Mesendoderm (in vitro differentiated cells): ENCODE measurements around the gene ERBB4.

Experiments
- DNase-seq: peaks from one replicate; pipeline ENCODE4 v3.0.0; 2013
- H2AK5ac ChIP-seq: 2 replicates; pipeline ENCODE4 v1.6.1; 2013; ENCODE audit warnings: low read length, inconsistent platforms
- H2BK120ac ChIP-seq: 2 replicates; pipeline ENCODE4 v1.6.1; 2013; ENCODE audit warnings: low read depth, mild to moderate bottlenecking, low read length, moderate library complexity, mixed read lengths
- H2BK15ac ChIP-seq: replicated peaks from 2 replicates; pipeline ENCODE4 v1.6.1; 2013; ENCODE audit warnings: low read depth, mild to moderate bottlenecking, moderate library complexity
- H2BK5ac ChIP-seq: 2 replicates; pipeline ENCODE4 v1.6.1; 2013; ENCODE audit warnings: low read length, inconsistent platforms
- H3K18ac ChIP-seq: 2 replicates; pipeline ENCODE4 v1.6.1; 2013; ENCODE audit warnings: mild to moderate bottlenecking, low read length, mixed read lengths
- H3K23ac ChIP-seq: one replicate; pipeline ENCODE4 v1.6.1; 2013; ENCODE audit warnings: low read length
- H3K27ac ChIP-seq: 2 replicates; pipeline ENCODE4 v1.5.1; 2013; ENCODE audit warnings: low read depth, mild to moderate bottlenecking, inconsistent platforms, low read length, moderate library complexity
- H3K27me3 ChIP-seq: 2 replicates; pipeline ENCODE4 v1.6.1; 2013; ENCODE audit warnings: low read length, control low read depth, mild to moderate bottlenecking, inconsistent platforms; ENCODE audit not compliant: insufficient read depth, poor library complexity
- H3K36me3 ChIP-seq: 2 replicates; pipeline ENCODE4 v1.6.1; 2013; ENCODE audit warnings: low read length, inconsistent platforms; ENCODE audit not compliant: control insufficient read depth, insufficient read depth
- H3K4ac ChIP-seq: one replicate; pipeline ENCODE4 v1.6.1; 2013; ENCODE audit warnings: low read depth, mild to moderate bottlenecking, low read length, moderate library complexity
- H3K4me1 ChIP-seq: 2 replicates; pipeline ENCODE4 v1.6.1; 2013; ENCODE audit warnings: low read depth, low read length, inconsistent platforms; ENCODE audit not compliant: control insufficient read depth
- H3K4me2 ChIP-seq: 2 replicates; pipeline ENCODE4 v1.6.1; 2013; ENCODE audit warnings: low read length
- H3K4me3 ChIP-seq: 2 replicates; pipeline ENCODE4 v1.5.1; 2013; ENCODE audit warnings: mild to moderate bottlenecking, low read length
- H3K56ac ChIP-seq: one replicate; pipeline ENCODE4 v1.6.1; 2013; ENCODE audit warnings: low read length
- H3K79me1 ChIP-seq: 2 replicates; pipeline ENCODE4 v1.6.1; 2013; ENCODE audit warnings: low read length, inconsistent platforms
- H3K79me2 ChIP-seq: 2 replicates; pipeline ENCODE4 v1.6.1; 2013; ENCODE audit warnings: mild to moderate bottlenecking, low read length; ENCODE audit not compliant: control insufficient read depth, insufficient read depth
- H3K9ac ChIP-seq: 2 replicates; pipeline ENCODE4 v1.6.1; 2013; ENCODE audit warnings: low read length, inconsistent platforms
- H4K5ac ChIP-seq: one replicate; pipeline ENCODE4 v1.6.1; 2013; ENCODE audit warnings: low read length
- H4K8ac ChIP-seq: one replicate; pipeline ENCODE4 v1.6.1; 2013; ENCODE audit warnings: low read depth, mild to moderate bottlenecking, control low read depth, low read length, moderate library complexity
- WGBS: extraction: QIAGEN DNeasy Blood & Tissue Kit; methylation state at CpG from one replicate; pipeline ENCODE4 v1.1.7; 2013; ENCODE audit warnings: low lambda C conversion rate, missing lambda C conversion rate; ENCODE audit not compliant: insufficient coverage; ENCODE audit errors: extremely low coverage; 5-methylcytosine and 5-hydroxymethylcytosine counted together

The ERBB4 gene

DNA sequence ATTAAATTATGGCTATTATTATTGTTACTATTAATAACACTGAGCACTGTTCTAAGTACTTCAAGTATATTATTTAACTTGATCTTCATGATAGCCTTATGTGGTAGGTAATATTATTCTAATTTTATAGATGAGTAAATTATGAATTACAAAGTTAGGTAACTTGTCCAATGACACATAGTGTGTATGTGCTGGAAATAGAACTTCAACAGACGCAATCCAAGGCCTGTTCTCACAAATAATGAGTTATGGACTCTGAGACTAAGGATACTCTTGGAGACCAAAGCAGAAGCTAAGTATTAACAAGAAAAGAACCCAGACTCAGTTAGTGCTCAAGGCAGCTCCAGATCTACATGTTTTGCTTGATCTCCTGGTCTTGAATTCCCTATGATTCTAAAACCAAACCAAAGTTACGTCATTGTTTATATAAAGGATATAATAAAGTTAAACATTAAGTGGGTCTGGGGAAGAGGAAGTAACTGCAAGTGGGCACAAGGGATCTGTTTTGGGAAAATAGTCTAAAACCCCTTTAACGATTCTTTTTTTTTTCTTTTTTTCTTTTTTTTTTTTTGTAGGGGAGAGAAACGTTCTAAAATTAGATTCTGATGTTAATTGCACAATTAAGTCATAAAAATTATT lies 211.3 kb downstream of the ERBB4 start:
- Histone ChIP-seq H3K23ac (no peak overlapping the region), H4K5ac (no peak overlapping the region), H3K79me2 (no peaks in the 10 kb centered on the region), H2BK15ac (no peak overlapping the region), H2AK5ac (no peak overlapping the region), H2BK120ac (no peak overlapping the region), H3K4me1 (no peaks in the 10 kb centered on the region), H3K4ac (no peak overlapping the region), H3K4me2 (no peak overlapping the region), H4K8ac (no peak overlapping the region), H3K4me3 (no peak overlapping the region), H3K27me3 (no peaks in the 10 kb centered on the region), H3K79me1 (no peaks in the 10 kb centered on the region), H3K36me3 (no peaks in the 10 kb centered on the region), H3K18ac (no peak overlapping the region), H2BK5ac (no peak overlapping the region), H3K27ac (no peak overlapping the region), H3K56ac (no peak overlapping the region), H3K9ac (no peak overlapping the region)
- no CpG with 5 or more reads among the region's 4 CpGs for WGBS
- DNase-seq = no peak

DNA sequence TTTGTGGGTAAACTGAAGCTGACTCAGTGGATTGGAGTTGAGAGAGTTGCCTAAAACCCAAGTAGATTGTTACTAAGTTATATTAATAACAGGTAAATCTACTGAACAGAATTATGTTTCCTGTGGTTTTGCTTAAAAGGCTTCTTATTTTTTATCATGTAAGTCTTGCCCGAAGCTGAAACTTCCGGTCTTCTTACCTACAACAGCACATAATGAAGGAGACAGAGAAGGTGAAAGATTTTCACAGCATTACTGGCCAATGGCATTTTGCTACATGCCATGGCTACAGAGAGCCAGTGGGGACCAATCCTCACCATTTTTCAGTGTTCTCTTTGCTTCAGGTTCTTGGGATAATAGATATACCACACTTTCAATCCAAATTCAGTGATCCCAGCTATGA lies 220.0 kb downstream of the ERBB4 start:
- WGBS = no CpG with 5 or more reads among the region's 2 CpGs
- Histone ChIP-seq H2AK5ac (no peak overlapping the region), H3K4me2 (no peak overlapping the region), H2BK120ac (no peak overlapping the region), H3K9ac (no peak overlapping the region), H3K27ac (no peak overlapping the region), H3K4ac (no peak overlapping the region), H2BK15ac (no peak overlapping the region), H3K79me2 (no peaks in the 10 kb centered on the region), H3K18ac (no peak overlapping the region), H4K5ac (no peak overlapping the region), H3K56ac (no peak overlapping the region), H3K4me3 (no peak overlapping the region), H4K8ac (no peak overlapping the region), H3K36me3 (no peaks in the 10 kb centered on the region), H3K79me1 (no peaks in the 10 kb centered on the region), H3K27me3 (no peaks in the 10 kb centered on the region), H2BK5ac (no peak overlapping the region), H3K4me1 (no peaks in the 10 kb centered on the region), H3K23ac (no peak overlapping the region)
- DNase-seq = no peak

GRCh38 chr2:212314680-212315079 lies 223.9 kb downstream of the ERBB4 start:
- Histone ChIP-seq H3K9ac (no peak overlapping the region), H4K8ac (no peak overlapping the region)

GRCh38 chr2:212311807-212312404 lies 226.7 kb downstream of the ERBB4 start:
- no peak overlapping the region for H3K56ac ChIP-seq
- no CpG with 5 or more reads among the region's 3 CpGs for WGBS
- no peak overlapping the region for H3K4me2 ChIP-seq
- H3K4ac ChIP-seq = no peak overlapping the region
- H3K23ac ChIP-seq = no peak overlapping the region
- H2AK5ac ChIP-seq = no peak overlapping the region
- no peak overlapping the region for H4K8ac ChIP-seq
- H3K18ac ChIP-seq = no peak overlapping the region
- H3K9ac ChIP-seq = no peak overlapping the region
- no peak for DNase-seq
- H2BK5ac ChIP-seq = no peak overlapping the region
- H2BK120ac ChIP-seq = no peak overlapping the region
- no peaks in the 10 kb centered on the region for H3K36me3 ChIP-seq
- no peaks in the 10 kb centered on the region for H3K27me3 ChIP-seq
- H2BK15ac ChIP-seq = no peak overlapping the region
- H3K4me3 ChIP-seq = no peak overlapping the region
- H3K79me1 ChIP-seq = no peaks in the 10 kb centered on the region
- no peak overlapping the region for H3K27ac ChIP-seq
- H3K4me1 ChIP-seq = no peaks in the 10 kb centered on the region
- H3K79me2 ChIP-seq = no peaks in the 10 kb centered on the region
- no peak overlapping the region for H4K5ac ChIP-seq

More at GRCh38 chr2:212314680-212315079, 223.9 kb downstream of the ERBB4 start:
- H3K4me1 ChIP-seq = no peaks in the 10 kb centered on the region
- H3K18ac ChIP-seq = no peak overlapping the region
- H3K79me2 ChIP-seq = no peaks in the 10 kb centered on the region
- no peaks in the 10 kb centered on the region for H3K27me3 ChIP-seq
- no peak overlapping the region for H2AK5ac ChIP-seq
- H3K23ac ChIP-seq = no peak overlapping the region
- no peak overlapping the region for H3K4me3 ChIP-seq
- no peak for DNase-seq
- H3K79me1 ChIP-seq = no peaks in the 10 kb centered on the region
- H2BK120ac ChIP-seq = no peak overlapping the region
- no peak overlapping the region for H3K56ac ChIP-seq
- no peak overlapping the region for H3K27ac ChIP-seq
- H3K36me3 ChIP-seq = no peaks in the 10 kb centered on the region
- no peak overlapping the region for H3K4me2 ChIP-seq
- no peak overlapping the region for H4K5ac ChIP-seq
- H3K4ac ChIP-seq = no peak overlapping the region
- no peak overlapping the region for H2BK5ac ChIP-seq
- H2BK15ac ChIP-seq = no peak overlapping the region

DNA sequence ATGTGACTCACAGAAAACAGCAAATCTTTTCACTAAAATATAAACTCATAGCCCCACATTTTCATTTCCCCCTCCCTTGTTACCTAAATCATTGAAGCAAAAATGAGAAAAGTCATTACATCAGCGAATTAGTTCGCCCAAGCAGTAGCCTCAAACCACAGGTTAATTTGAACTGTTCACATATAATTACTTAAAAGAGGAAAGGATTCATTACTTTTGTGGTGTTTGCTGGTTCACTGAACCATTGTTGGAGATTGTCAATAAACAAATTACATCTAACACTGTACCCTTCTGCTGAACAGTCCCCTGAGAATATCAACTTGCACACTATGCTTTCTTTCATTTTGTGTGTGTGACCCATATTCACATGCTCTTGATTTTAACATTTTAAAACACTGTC lies 238.7 kb downstream of the ERBB4 start:
- no peak overlapping the region for H3K23ac ChIP-seq
- no peak overlapping the region for H2BK15ac ChIP-seq
- H3K9ac ChIP-seq = no peak overlapping the region
- no peak overlapping the region for H2BK5ac ChIP-seq
- H3K56ac ChIP-seq = no peak overlapping the region
- no peaks in the 10 kb centered on the region for H3K79me2 ChIP-seq
- no peak overlapping the region for H4K8ac ChIP-seq
- no peak overlapping the region for H2AK5ac ChIP-seq
- no peak overlapping the region for H4K5ac ChIP-seq
- no peak overlapping the region for H3K4me2 ChIP-seq
- no peaks in the 10 kb centered on the region for H3K4me1 ChIP-seq
- no peaks in the 10 kb centered on the region for H3K27me3 ChIP-seq
- no peak overlapping the region for H3K4me3 ChIP-seq
- no peak overlapping the region for H3K18ac ChIP-seq
- H2BK120ac ChIP-seq = no peak overlapping the region
- H3K79me1 ChIP-seq = no peaks in the 10 kb centered on the region
- no CpG with 5 or more reads among the region's 2 CpGs for WGBS
- H3K27ac ChIP-seq = no peak overlapping the region
- H3K4ac ChIP-seq = no peak overlapping the region
- DNase-seq = no peak
- no peaks in the 10 kb centered on the region for H3K36me3 ChIP-seq

- H2AK5ac ChIP-seq = no peak overlapping the region
- H2BK15ac ChIP-seq = no peak overlapping the region
- H3K4me3 ChIP-seq = no peak overlapping the region
- H3K56ac ChIP-seq = no peak overlapping the region
- no peaks in the 10 kb centered on the region for H3K36me3 ChIP-seq
- no peak overlapping the region for H3K27ac ChIP-seq
- H3K4me1 ChIP-seq = no peaks in the 10 kb centered on the region
- no peak overlapping the region for H3K4me2 ChIP-seq
- H3K9ac ChIP-seq = no peak overlapping the region
- H4K5ac ChIP-seq = no peak overlapping the region
- H3K27me3 ChIP-seq = no peaks in the 10 kb centered on the region
- no CpG with 5 or more reads among the region's 3 CpGs for WGBS
- H3K4ac ChIP-seq = no peak overlapping the region
- no peak overlapping the region for H2BK5ac ChIP-seq
- H2BK120ac ChIP-seq = no peak overlapping the region
- H4K8ac ChIP-seq = no peak overlapping the region
- no peaks in the 10 kb centered on the region for H3K79me1 ChIP-seq
- H3K23ac ChIP-seq = no peak overlapping the region
- DNase-seq = no peak
- no peaks in the 10 kb centered on the region for H3K79me2 ChIP-seq
- H3K18ac ChIP-seq = no peak overlapping the region
Measured at GRCh38 chr2:212299333-212299732, 239.3 kb downstream of the ERBB4 start.
